HG02571 (cell line): ENCODE results near the gene APAF1.

Source experiments
- ATAC-seq: cut with Tn5 transposase; IDR thresholded peaks from one replicate; pipeline ENCODE4 v1.9.1; 2021; ENCODE audit warnings: mild to moderate bottlenecking, moderate library complexity; ENCODE audit not compliant: unreplicated experiment

APAF1 gene

DNA sequence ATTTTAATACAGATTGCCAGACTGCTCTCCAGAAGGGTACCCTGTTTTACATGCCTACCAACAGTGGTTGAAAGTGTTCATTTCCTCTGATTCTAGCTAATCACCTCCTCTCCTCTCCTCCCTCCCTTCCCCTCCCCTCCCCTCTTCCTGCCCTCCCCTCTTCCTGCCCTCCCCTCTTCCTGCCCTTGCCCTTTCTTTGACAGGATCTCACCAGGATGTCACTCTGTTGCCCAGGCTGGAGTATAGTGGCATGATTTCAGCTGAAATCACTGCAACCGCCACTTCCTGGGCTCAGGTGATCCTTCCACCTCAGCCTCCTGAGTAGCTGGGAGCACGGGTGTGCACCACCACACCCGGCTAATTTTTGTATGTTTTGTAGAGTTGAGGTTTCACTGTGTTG lies 24.7 kb downstream of the APAF1 start:
- ATAC-seq: no peak

GRCh38 chr12:98671459-98671858 lies 26.4 kb downstream of the APAF1 start:
- ATAC-seq: no peak

DNA sequence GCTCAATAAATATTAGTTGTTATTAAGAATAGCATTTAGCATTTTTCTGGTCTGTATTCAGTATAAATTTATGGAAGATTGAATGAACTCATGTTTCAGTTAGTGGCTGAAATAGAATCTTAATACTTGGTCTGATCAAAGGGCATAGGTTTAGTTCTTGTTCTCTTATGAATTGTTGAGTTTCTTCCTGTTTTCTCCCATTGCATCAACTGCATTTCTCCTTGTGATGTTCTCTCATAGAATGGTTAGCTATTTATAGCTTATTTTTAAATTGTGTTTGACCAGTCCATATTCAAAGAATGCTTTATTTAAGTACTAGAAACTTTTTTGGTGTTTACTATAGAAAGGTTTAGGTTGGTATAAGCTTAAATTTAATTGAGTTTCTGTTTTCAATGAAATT lies 29.8 kb downstream of the APAF1 start:
- ATAC-seq: no peak

GRCh38 chr12:98678236-98678945 lies 33.3 kb downstream of the APAF1 start:
- ATAC-seq: no peak

DNA sequence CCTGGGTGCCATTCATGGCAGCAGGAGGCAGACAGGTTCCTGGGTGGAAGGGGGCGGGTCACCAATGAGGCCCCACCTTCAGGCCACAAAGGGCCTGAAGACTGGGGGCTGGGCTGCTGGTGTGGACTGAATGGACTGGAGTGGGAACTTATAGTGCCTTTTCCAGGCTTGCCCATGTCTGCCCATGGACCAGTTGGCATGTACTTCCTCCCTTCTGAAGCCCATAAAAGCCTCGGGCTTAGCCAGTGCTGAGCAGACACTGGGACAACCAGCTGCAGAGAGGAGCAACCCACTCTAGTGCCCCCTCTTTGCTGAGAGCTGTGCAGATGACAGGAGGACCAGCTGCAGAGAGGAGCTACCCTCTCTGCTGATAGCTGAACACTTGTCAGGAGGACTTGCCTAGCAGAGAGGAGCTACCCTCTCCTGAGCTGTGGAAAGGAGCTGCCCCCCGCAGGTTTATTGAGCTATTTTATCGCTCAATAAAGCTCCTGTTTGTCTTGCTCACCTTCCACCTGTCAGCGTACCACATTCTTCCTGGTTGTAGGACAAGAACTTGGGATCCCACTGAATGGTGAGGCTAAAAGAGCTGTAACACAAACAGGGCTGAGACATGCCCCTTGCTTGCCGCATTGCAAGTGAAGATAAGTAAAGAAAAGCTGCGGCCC lies 34.0 kb downstream of the APAF1 start:
- no peak for ATAC-seq

DNA sequence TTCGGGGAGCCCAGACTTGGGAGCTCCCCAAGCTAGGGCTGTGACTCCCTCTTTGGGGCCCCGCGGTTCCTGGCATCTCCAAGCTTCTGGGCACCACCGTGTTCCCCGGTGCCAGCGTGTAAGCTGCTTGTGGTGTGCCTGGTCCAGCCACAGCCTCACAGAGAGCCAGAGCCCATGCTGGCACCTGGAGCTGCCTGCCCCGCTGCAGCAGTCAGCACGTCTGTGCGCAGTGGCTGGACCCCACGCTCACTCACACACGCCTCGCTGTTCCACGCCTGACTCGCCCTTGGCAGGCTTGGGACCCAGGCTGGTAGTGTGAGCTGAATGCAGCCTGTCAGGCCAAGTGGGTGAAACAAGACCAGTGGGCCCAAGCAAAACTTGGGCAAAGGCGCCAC lies 34.5 kb downstream of the APAF1 start:
- no peak for ATAC-seq

GRCh38 chr12:98684199-98684598 lies 39.1 kb downstream of the APAF1 start:
- no peak for ATAC-seq

GRCh38 chr12:98686603-98687002 lies 41.5 kb downstream of the APAF1 start:
- no peak for ATAC-seq

- ATAC-seq: no peak
Measured at GRCh38 chr12:98691351-98691750, 46.3 kb downstream of the APAF1 start.

DNA sequence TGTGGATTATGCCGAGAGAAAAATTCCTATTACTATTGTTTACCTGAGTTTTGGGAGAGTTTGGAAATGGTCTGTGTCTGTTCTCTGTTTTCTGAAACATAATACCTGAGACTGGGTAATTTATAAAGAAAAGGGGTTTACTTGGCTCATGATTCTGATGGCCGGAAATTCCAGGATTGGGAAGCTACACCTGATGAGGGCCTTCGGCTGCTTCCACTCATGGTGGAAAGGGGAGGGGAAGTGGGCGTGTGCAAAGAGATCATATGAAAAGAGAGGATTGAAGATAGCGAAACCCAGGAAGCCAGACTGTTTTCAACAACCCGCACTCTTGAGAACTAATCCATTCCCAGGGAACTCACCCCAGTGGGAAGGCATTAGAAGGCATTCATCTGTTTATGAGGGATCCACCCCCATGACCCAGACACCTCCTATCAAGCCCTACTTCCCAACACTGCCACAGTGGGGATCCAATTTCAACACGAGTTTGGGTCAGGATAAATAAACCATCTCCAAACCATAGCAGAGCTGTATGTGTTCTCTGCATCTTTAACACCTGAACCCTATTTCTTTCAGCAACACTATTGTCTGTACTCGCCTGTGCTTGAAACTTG lies 51.1 kb downstream of the APAF1 start:
- no peak for ATAC-seq

GRCh38 chr12:98697209-98697608 lies 52.1 kb downstream of the APAF1 start:
- no peak for ATAC-seq

DNA sequence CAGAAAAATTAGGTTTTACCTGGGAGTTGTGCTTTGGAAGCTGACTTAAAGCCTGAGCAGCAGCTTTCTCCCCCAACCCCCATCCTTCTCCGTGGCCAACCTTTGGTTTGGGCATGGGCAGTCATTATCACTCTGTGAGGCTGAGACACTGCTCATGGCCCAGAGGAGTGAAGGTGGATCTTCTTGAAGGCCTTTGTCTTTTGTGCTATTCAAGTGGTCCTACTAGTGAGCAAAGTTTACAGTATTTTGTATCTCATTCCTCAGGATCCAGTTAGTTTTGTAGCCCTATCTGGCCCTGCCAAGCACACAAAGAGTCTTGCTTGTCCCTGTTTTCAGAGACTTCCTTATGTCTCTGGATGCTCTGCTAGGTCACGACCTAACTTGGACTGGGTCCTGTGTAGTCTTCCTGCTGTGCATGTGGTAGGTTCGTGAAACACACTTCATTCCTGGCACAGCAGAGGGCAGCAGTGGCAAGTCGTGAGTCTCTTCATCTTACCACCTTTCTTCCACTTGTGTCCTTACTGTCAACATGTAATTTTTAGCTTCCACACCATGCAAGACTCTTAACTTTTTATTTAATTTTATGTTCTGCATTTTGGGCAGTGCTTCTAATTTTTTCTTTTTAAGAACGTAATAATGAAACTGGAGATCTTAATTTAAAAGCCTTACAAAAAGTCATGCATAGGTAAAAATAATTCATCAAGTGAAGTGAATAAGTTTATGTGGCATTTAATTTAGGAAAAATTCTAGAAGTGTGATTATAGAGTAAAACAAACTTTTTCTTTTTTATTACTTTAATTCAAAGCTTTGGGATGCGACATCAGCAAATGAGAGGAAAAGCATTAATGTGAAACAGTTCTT lies 53.7 kb downstream of the APAF1 start:
- ATAC-seq: peak; percentile 93

DNA sequence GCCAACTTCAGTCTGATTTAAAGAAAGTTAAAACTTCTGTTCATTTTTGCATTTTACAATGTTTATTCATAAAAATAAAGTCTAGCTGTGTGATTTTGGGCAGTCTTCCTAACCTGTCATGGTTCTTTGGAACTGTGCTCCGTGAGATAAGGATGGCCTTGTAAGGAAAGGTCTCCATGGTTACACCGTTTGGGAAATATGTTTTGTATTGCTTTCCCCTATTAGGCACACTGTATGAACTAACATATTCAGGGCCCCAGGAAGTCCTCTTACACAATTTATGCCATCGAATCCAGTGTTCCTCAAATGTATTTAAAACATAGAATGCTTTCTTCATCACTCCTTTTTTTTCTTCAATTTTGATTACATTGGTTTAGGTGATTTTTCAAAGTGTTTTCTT lies 54.5 kb downstream of the APAF1 start:
- ATAC-seq: no peak

DNA sequence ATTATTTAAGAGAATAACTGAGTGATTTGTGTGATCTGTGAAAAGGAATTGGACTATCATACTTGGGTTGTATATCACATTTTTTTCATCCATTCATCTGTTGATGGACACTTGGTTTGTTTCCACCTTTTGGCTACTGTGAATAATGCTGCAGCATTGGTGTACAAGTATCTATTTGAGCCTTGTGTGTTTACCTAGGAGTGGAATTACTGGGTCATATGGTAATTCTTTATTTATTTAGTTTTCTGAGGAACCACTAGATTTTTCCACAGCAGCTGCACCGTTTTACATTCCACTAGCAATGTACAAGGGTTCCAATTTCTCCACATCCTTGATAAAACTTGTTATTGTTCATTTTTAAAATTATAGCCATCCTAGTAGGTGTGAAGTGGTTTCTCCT lies 56.1 kb downstream of the APAF1 start:
- ATAC-seq: no peak

DNA sequence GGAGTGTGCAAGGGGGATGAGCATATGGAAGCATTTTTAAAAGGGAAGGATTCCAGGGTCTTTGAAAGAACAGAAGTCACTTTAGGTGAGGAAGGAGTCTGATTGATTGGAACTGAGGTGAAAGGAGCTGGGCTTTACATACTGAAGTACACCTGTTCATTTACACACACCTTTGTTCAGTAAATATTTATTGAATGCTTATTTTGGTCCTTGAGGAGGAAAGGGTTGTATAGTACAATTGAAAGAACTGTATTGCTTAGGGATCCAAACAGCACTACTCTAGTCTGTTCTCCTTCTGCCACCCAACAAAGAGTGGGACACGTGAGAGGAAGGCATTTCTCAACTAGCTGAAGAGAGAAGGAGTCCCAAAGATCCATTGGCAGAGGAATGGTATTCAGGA lies 63.9 kb downstream of the APAF1 start:
- ATAC-seq: no peak

DNA sequence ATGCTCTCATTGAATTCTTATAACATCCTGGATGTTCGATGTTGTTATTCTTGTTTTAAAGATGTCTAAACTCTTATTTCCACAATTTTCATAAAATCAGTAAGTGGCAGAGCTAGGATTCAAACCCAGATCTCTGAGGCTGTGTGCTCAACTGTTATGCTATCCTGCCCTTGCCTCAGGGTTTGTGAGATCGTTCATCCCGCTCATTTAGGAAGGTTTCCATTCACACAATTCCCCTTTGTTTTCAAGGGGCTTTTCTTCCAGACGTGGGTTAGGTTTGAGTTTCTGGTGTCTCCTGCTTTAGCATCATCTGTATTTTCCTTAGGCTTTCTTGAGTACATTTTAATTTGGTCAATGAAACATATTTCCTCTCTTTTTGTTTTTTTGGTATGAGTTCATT lies 69.3 kb downstream of the APAF1 start:
- ATAC-seq: no peak

DNA sequence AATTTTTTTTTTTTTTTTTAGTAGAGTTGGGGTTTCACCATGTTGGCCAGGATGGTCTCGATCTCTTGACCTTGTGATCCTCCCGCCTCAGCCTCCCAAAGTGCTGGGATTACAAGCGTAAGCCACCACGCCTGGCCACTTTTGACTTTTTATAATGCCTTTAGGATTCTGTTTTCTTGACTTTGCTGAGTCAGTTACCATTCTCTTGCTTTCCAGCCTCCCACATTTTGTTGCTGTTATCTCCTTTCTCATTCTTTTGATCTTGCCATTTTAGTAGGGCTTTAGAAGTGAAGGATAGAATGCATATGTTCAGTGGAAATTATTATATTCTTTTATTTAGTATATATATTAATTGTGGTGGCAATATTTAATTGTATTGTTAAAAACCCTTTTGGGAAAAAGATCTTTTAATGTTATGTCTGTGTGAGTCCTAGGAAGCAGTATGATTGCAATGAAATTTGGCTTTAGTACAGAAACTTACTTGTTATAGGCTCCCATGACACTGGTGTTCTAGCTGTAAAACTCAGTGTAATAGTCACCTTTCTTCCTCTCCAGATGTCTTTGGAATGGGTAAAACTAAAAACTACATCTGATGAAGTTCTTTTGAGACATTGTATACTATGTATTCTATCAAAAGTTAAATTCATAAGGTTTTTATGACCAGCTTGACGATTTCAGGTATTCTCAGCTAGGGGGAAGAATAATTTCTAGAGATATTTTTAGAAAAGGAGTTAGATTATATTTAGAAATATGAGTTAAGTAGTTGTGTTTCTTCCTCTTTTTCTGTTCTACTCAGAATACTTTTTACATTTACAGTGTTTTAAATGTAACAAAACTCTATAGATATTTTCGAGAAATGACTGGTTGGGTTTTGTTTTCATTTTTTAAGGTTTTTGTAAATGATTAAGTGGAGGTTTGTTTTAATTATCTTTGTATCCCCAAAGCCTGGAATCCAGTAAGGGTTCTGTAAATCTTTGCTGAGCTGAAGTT lies 74.7 kb downstream of the APAF1 start:
- ATAC-seq: no peak

DNA sequence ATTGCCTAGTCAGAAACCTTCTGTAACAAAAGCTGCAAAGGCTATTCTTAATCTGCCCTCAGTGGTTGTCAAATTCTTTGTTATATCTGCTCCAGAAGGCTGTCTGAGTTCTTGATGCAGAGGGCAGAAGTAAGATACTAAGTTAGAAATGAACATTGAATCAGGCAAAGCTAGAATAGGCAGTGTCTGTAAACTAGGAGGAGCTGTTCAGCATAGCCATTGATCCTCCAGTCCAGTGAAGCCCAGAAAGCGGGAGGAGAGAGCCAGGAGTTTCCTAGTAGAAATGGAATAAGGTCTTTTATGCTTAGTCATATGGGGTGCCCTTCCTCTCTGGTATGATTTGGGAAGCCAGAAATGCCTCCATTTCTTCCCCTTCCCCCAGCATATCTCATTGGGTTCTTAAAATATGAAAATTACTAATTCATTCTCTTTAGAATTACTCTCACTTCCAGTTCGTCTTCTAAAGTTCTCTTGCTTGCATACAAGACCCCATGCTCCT lies 76.2 kb downstream of the APAF1 start:
- ATAC-seq: no peak

GRCh38 chr12:98724384-98725155 lies 79.5 kb downstream of the APAF1 start:
- no peak for ATAC-seq
